GM18519 (cell line): ENCODE results near the gene PTPN1.

Source experiments
- ATAC-seq: cut with Tn5 transposase; IDR thresholded peaks from one replicate; pipeline ENCODE4 v1.9.1; 2021; ENCODE audit warnings: mild to moderate bottlenecking, moderate library complexity; ENCODE audit not compliant: unreplicated experiment, low FRiP score

PTPN1 gene

GRCh38 chr20:50627747-50628146 lies 117.6 kb downstream of the PTPN1 start:
- ATAC-seq: no peak

GRCh38 chr20:50628332-50628731 lies 118.1 kb downstream of the PTPN1 start:
- no peak for ATAC-seq

GRCh38 chr20:50628853-50629669 lies 118.9 kb downstream of the PTPN1 start:
- ATAC-seq: no peak

GRCh38 chr20:50629670-50630045 lies 119.5 kb downstream of the PTPN1 start:
- no peak for ATAC-seq

- no peak for ATAC-seq
These were observed 120.5 kb downstream of the PTPN1 start for GRCh38 chr20:50630578-50631263.

- no peak for ATAC-seq
These were observed 122.1 kb downstream of the PTPN1 start for GRCh38 chr20:50632236-50632635.

GRCh38 chr20:50632701-50633100 lies 122.5 kb downstream of the PTPN1 start:
- ATAC-seq: no peak

GRCh38 chr20:50633361-50633760 lies 123.2 kb downstream of the PTPN1 start:
- ATAC-seq: no peak

- no peak for ATAC-seq
These were observed 124.0 kb downstream of the PTPN1 start for GRCh38 chr20:50634191-50634590.
